Colon (tissue), 2 donors: ENCODE measurements around the gene TTC13.
"Not testable (repeated sequence)": the region's sequence is repeated elsewhere in the genome, so short reads cannot be mapped to it uniquely, and the experiment has no call there.

ENCODE experiments used
- FAIRE-seq: peaks from 2 replicates; lab custom pipeline; 2012; peaks lifted over from hg19 to GRCh38; lab: Jason Lieb, UNC
- donor health status: control.
- donor health status: control.

Gene TTC13

DNA sequence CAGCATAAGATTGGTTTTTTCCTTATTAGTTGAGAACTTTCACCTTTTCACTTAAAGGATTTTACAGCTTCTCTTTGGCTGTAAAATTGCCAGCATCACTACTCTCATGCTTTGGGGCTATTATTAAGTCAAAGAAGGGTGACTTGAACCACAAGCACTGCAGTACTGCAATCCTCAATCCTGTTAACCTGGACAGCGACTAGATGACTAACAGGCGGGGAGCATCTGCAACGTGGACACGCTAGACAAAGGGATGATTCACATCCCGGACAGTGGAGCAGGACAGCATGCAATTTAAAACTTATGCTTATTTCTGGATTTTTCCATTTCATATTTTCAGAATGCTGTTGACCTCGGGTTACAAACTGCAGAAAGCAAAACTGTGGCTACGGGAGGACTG, 8.3 kb upstream of the TTC13 start:
- no peak for FAIRE-seq

GRCh38 chr1:230985711-230986110, 7.0 kb upstream of the TTC13 start:
- no peak for FAIRE-seq

- FAIRE-seq: not testable (repeated sequence)
Measured at GRCh38 chr1:230984622-230985515, 6.2 kb upstream of the TTC13 start.

GRCh38 chr1:230983811-230984210, 5.2 kb upstream of the TTC13 start:
- no peak for FAIRE-seq

DNA sequence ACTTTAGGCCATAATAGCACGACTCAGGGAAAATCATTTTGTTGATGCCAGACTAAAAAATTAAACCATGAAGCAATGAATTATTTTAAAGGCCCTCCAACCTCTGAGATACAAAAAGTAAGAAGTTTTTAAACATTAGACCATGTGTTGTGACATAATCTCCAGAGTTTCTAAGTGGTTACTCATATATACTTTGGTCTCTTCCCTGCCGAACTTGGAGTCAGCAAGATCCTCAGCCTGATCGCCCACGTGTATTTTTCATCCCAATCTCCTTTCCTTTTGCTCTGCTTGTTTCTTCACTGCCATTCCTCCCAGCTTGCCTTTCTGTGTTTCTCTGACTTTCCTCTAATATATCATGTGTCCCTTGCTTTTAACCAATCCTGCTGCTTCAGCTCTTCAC, 4.0 kb upstream of the TTC13 start:
- FAIRE-seq: no peak

GRCh38 chr1:230979952-230980351, 1.3 kb upstream of the TTC13 start:
- FAIRE-seq: no peak

DNA sequence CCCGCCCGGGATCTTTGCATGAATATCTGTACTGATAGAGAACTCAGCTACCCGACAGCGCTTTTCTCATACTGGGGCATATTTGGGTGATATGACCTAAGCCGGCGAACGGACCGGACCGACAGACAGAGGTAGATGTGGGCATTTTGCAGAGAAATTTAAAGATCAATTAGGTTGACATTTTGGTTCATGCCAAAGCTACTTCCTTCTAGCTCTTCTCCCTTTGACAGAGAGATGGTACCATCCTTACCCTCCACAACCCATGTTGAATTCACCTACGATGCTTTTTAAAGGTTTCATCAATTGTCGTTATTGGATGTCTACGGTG, 692 bp upstream of the TTC13 start:
- no peak for FAIRE-seq

DNA sequence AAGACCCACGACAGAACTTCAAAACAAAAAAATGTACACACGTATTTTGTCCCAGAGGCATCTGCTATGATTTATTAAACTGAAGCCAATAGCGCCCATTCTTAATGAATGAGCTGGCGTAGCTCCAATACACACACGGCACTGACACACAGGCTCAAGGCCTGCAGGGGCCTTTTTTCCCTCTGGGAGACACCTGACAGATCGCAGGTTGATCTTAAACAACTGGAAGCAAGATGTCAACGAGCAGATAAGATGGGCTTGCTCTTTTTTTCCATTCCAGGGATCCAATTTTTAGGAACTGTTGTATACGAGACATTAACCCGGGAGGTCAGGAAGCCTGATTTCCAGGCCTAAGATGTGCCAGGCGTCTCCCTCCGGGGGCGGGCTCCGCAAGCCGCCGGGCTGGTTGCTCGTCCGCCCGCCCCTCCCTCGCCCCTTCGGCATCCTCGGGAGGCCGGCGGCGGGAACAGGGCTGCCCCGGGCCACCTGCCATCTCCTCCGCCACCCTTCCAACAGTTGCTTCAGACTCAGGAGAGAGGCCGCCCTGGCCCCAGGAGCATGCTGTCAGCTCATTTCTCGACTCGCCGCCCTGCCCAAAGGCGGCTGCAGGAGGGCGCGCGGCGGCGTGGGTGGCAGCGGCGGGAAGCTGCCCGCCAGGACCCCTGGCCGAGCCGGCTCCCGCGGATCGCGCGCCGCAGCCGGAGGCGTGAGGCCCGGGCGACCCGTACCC, 735 bp downstream of the TTC13 start:
- no peak for FAIRE-seq

DNA sequence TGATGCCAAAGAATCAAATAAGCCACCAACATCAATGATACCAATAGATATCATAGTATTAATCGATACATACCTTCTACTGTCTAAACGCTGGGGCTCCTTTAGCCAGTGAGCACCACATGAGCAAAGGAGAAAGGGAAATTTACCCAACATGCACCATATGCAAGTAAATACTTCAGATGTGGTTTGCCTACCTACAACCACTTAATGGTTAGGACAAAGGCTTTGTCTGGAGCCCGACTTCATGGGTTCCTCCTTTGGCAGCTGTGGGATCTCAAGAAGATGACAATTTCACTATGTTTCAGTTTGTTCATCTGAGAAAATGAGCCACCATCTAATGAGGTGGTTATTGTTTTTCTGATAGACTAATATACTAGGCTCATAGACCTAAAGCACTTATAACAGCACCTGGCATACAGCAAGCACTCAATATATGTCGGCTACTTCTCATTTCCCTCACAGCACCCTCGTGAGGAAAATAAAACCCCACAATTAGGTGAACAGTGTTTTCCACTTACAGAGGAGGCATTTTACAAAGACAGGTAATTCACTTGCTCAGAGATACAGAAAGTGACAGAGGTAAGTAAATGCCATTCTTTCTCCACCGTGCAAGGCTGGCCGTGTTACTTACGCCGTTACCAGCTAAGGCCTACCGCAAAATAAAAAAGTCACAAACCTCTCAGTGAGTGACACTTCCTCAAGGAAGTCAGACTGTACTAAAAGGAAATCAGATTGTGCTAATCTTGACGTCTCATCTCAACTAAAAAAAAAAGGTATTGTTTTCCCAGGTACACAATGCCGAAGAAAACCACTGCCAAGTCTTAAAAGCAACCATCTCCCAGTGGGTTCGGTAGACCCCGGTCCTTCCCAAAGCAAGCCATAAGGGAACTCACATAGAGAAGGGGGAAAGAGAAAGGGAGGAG, 1.6 kb downstream of the TTC13 start:
- no peak for FAIRE-seq

- FAIRE-seq: no peak
Measured at GRCh38 chr1:230976360-230976759, 2.3 kb downstream of the TTC13 start.

DNA sequence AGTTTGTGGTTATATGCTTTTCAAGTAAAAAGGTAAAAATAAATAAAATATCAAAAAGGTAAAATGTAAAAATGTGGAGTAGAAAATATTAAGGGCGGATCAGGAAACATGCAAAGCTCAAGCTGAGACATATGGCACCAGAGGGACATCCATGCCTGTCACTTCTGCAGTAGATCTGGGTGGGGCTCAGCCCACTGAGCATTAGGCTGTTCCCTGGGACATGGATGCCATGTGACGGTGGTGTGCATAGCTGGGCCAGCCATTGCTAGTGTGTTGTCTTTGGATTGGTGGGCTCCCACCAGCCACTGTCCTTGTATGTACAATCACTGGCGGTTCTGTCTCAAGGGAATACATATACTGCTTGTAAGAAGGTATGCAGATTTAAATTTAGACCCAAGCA, 3.0 kb downstream of the TTC13 start:
- no peak for FAIRE-seq

DNA sequence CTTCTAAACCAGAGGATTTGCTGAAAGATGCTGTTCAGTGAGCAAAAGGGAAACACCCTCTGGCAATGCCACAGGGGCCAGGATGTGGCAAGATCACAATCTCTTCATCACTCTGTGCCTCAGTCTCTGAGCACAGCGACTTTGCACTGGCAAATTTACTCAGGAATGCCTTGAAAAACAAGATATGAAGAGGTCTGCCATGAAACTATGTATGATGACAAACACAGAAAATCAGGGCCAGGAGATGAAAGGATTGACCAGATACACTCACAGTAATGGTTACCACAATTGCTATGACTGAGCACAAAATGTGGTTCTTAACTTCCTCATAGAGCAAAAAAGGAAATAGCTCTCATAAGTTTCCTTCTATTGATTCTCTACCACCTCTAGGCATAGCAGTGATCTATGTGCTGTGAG, 5.8 kb downstream of the TTC13 start:
- FAIRE-seq: no peak

GRCh38 chr1:230971771-230972170, 6.9 kb downstream of the TTC13 start:
- no peak for FAIRE-seq

- no peak for FAIRE-seq
Measured at GRCh38 chr1:230970432-230970831, 8.2 kb downstream of the TTC13 start.

DNA sequence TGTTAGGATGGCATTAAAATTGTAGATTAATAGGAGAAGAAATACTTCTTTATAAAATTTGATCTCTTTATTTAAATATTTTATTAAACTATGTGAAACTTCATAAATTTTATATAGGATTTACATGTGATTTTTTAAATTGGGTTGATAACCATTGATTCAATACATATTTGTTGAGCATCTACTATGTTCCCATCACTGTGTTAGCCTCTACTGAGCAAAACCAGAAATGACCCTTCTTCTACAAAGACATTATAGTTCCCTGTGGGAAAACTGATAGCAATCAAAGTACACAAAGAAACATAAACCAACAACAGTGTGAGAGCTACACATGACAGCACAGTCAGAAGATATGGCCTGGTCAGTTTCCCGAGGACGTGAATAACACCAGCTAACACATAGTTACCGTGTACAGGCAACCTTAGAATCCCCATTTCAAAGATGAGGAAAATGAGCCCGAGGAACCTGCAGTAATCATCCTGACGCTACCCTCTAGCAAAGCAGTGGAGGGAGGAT, 12.2 kb downstream of the TTC13 start:
- FAIRE-seq: no peak

- FAIRE-seq: no peak
Measured at GRCh38 chr1:230965535-230965934, 13.1 kb downstream of the TTC13 start.

- FAIRE-seq: no peak
Measured at GRCh38 chr1:230964896-230965295, 13.8 kb downstream of the TTC13 start.

DNA sequence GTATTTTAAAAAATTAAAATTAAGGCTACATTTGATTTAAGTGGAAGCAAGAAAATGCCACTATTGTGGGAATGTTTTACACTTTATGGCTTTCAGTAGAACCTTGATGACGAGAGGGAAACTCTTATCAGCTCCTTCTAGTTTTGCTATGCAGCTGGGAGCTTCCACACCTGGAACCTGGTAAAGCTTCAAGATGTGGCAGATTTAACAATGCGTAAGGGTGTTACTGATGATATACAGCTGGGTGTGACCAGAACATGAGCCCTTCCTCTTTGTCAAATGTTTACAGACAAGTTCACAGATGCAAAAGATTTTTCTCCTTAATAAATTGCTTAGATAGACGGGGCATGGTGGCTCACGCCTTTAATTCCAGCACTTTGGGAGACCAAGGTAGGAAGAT, 20.3 kb downstream of the TTC13 start:
- peak; percentile 38 for FAIRE-seq

DNA sequence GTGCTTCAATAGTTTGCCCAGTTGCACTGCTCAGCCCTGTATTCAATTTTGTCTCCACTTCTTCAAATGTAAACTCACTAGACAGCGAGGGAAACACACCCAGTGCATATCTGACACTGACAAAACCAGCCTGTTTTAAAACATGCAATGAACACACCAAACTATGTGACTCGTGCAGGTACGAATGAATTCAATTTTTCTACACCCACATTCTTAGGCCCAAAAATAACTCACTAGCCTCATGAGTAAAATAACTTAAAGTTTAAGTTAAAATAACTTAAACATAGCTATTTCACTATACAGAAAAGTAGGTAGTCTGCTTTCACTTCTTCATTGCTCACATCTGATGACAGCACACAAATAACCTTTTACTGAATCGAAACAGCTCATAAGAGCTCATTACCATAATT, 21.1 kb downstream of the TTC13 start:
- no peak for FAIRE-seq

GRCh38 chr1:230950404-230950803, 28.3 kb downstream of the TTC13 start:
- FAIRE-seq: no peak

- FAIRE-seq: no peak
Measured at GRCh38 chr1:230948903-230949302, 29.8 kb downstream of the TTC13 start.

DNA sequence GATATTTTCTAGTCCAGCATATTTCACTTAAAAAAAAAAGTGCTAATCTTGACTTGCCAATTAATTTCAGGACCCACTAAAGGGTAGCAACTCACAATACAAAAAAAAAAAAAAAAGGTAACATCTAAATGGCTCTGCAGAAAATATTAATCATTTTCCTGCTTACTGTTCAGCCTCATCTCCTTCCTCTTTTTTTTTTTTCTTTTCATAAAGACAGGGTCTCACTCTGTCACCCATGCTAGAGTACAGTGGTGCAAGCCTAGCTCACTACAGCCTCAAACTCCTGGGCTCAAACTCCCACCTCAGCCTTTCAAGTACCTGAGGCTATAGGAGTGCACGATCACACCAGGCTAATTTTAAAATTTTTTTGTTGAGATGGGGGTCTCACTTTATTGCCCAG, 30.4 kb downstream of the TTC13 start:
- no peak for FAIRE-seq
